Progenitor cell of endocrine pancreas (in vitro differentiated cells): ENCODE data around the gene KAT2A. TPM values are rescaled to one million over a fixed set of nuclear protein-coding genes. Genes with fewer than 3 reads are reported as not detected.

Source experiments
- DNase-seq: peaks from one replicate; pipeline ENCODE4 v3.0.0; 2021; ENCODE audit warnings: low spot score; ENCODE audit not compliant: unreplicated experiment
- H3K27ac Mint-ChIP-seq: 2 replicates; pipeline ENCODE4 v1.8.0; 2021; ENCODE audit warnings: mild to moderate bottlenecking, moderate library complexity, mixed read lengths
- H3K27me3 Mint-ChIP-seq: 2 replicates; pipeline ENCODE4 v1.8.0; 2021; ENCODE audit warnings: mixed read lengths
- H3K36me3 Mint-ChIP-seq: 2 replicates; pipeline ENCODE4 v1.8.0; 2022; ENCODE audit warnings: mixed read lengths; ENCODE audit not compliant: insufficient read depth
- H3K4me1 Mint-ChIP-seq: 2 replicates; pipeline ENCODE4 v1.8.0; 2021; ENCODE audit warnings: low read depth, mixed read lengths
- H3K4me3 Mint-ChIP-seq: 2 replicates; pipeline ENCODE4 v1.8.0; 2021; ENCODE audit warnings: low read depth, mild to moderate bottlenecking, moderate library complexity, mixed read lengths
- H3K9me3 Mint-ChIP-seq: 2 replicates; pipeline ENCODE4 v1.8.0; 2021; ENCODE audit warnings: low read depth, mixed read lengths
- total RNA-seq: library from RNA; stranded (reverse); gene quantifications from 2 replicates; pipeline ENCODE4 v1.2.1, GENCODE V29; 2021
- TF ChIP-seq, protein P1 (sequence below): fragments of 200-600 bp; sonication (generic); IDR thresholded peaks from one replicate; pipeline ENCODE4 v1.5.0; 2021; ENCODE audit warnings: antibody characterized with exemption, mild to moderate bottlenecking; ENCODE audit not compliant: unreplicated experiment

Gene KAT2A
- total RNA-seq, 1 donor from 2014 or later = 40.1 TPM

DNA sequence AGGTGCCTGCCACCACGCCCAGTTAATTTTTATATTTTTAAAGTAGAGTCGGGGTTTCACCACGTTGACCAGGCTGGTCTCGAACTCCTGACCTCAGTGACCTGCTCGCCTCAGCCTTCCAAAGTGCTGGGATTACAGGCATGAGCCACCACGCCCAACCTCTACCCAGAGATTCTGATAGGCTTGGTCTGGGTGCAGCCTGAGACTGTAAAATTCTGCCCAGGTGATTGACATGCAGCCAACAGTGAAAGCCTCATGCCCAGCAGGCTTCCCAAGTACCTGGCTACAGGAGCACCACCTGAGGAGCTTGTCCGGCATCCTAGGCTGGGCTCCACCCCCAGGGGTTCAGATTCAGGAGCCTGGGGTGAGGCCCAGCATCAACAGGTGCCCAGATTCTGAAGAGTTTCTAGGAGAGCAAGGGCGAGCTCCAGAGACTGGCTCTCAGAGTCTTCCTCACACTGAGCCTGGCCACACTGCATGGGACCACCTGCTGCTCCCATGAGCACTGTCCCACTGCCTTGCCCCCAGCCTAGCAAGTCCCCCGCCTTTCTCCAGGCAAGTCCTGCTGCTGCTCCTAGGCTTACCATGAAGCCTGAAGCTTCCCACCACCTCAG, 39.5 kb downstream of the KAT2A start:
- H3K4me1 Mint-ChIP-seq = no peaks in the 10 kb centered on the region
- no peaks in the 10 kb centered on the region for H3K36me3 Mint-ChIP-seq
- H3K4me3 Mint-ChIP-seq = no peak overlapping the region
- no peaks in the 10 kb centered on the region for H3K9me3 Mint-ChIP-seq
- H3K27me3 Mint-ChIP-seq = peaks cover 9% of the 10 kb centered on the region
- H3K27ac Mint-ChIP-seq = no peak overlapping the region
- TF ChIP-seq, protein P1, sequence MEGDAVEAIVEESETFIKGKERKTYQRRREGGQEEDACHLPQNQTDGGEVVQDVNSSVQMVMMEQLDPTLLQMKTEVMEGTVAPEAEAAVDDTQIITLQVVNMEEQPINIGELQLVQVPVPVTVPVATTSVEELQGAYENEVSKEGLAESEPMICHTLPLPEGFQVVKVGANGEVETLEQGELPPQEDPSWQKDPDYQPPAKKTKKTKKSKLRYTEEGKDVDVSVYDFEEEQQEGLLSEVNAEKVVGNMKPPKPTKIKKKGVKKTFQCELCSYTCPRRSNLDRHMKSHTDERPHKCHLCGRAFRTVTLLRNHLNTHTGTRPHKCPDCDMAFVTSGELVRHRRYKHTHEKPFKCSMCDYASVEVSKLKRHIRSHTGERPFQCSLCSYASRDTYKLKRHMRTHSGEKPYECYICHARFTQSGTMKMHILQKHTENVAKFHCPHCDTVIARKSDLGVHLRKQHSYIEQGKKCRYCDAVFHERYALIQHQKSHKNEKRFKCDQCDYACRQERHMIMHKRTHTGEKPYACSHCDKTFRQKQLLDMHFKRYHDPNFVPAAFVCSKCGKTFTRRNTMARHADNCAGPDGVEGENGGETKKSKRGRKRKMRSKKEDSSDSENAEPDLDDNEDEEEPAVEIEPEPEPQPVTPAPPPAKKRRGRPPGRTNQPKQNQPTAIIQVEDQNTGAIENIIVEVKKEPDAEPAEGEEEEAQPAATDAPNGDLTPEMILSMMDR = no peak
- DNase-seq = no peak

DNA sequence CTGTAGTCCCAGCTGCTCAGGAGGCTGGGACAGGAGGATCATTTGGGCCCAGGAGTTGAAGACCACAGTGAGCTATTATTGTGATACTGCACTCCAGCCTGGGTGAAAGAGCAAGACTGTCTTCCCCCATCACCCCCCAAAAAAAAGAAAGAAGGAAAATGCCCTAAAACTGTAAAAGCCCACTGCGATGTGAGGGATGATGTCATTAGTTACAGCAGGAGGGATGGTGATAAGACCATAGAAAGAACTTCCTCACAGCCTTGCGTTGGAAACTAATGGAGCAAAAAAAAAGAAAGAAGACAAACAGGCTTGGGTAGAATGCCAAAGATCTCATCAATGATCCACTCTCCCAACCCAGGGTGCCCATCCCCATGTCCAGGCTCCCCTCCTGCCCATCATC, 41.6 kb downstream of the KAT2A start:
- no peak overlapping the region for H3K27ac Mint-ChIP-seq
- no peaks in the 10 kb centered on the region for H3K36me3 Mint-ChIP-seq
- H3K4me1 Mint-ChIP-seq = no peaks in the 10 kb centered on the region
- no peak overlapping the region for H3K4me3 Mint-ChIP-seq
- H3K9me3 Mint-ChIP-seq = no peaks in the 10 kb centered on the region
- TF ChIP-seq, protein P1 = no peak
- no peak for DNase-seq
- H3K27me3 Mint-ChIP-seq = peaks cover 21% of the 10 kb centered on the region

DNA sequence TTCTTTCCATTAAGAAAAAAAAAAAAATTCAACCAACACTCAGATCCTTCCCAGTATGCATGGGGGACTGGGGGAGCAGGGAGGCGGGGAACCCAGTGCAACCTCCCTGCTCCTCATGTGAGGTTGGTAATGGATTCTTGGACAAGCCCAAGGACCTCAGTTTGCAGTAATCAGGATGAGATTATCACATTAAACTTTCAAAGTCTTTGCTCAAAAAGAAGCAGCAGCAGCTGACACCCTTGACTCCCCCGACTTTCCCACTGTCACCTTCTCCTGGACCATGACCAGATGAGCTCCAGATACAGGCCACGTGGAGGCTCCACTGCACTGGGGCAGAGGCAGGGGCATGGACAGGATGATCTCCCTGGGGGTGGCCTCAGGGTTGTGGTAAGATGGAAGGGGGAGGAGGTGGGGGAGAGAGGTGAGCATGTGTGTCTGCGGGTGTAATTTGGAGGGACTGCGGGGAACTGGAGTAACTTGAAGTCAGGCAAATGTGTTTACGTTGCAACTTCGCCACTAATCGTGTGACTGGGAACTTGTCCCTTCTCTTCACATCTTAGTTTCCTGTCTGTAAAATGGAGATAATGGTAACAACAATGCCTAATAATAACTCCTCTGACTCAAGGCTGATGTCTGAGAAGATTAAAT, 42.6 kb downstream of the KAT2A start:
- H3K27ac Mint-ChIP-seq = no peak overlapping the region
- H3K4me3 Mint-ChIP-seq = no peak overlapping the region
- TF ChIP-seq, protein P1 = no peak
- DNase-seq = no peak
- H3K4me1 Mint-ChIP-seq = no peaks in the 10 kb centered on the region
- no peaks in the 10 kb centered on the region for H3K36me3 Mint-ChIP-seq
- H3K27me3 Mint-ChIP-seq = peaks cover 27% of the 10 kb centered on the region
- H3K9me3 Mint-ChIP-seq = no peaks in the 10 kb centered on the region

DNA sequence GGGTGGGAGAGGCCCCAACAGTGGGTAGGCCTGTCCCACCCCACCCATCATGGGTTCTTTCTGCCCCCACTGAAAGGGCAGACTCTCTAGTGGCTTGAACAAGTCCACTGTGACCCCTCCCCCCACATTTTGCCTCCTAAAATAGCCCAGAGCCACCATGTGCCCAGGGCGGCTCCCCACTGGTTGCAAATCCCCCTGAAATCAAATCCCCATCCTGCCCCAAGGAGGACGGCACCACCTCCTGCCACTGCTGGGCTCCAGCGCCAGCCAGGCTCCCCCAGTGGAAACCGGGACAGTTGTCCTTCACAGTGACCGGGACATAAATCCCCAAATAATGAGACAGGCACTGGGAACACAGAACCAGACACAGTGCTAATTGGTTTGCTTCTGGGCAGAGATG, 43.4 kb downstream of the KAT2A start:
- Mint-ChIP-seq H3K4me3 (no peak overlapping the region), H3K4me1 (peaks cover 1% of the 10 kb centered on the region), H3K36me3 (no peaks in the 10 kb centered on the region), H3K9me3 (no peaks in the 10 kb centered on the region), H3K27me3 (peaks cover 35% of the 10 kb centered on the region), H3K27ac (no peak overlapping the region)
- TF ChIP-seq, protein P1 = no peak
- DNase-seq = no peak

DNA sequence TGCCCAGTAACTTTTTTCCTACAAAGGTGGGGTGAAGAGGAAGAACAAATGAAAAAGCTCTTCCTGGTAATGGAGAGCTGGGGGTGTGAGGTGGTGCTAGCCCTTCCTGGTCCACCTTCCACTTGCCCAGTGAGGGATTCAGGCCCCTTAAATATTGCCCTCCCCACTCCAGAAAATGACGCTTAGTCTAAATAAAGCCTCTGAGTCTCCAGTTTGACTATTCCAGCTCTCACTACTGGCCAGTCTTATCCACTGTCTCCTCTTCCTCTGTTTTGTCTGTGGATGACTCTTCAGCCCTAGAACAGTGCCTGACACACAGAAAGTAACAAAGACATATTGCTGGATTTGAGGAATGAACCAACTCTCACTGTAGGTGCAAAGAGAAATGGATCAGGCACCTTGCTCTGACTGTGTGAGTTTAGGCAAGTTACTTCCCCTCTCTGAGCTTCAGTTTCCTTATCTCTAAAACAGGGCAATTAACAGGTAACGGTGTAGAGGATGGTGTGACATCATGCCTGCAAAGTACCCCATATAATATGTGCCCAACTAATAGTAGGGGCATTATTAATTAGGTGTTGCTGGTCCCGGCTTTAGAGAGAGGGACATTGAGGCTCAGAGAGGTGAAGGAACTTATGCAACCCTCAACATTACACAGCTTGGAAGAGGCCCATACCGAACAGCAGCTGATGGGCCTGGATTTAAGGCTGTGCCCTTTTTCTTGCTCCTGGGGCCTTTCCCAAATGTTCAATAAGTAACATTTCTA, 44.2 kb downstream of the KAT2A start:
- H3K4me3 Mint-ChIP-seq = no peak overlapping the region
- H3K27me3 Mint-ChIP-seq = peaks cover 34% of the 10 kb centered on the region
- H3K4me1 Mint-ChIP-seq = peaks cover 1% of the 10 kb centered on the region
- no peak for DNase-seq
- TF ChIP-seq, protein P1 = no peak
- no peaks in the 10 kb centered on the region for H3K36me3 Mint-ChIP-seq
- no peak overlapping the region for H3K27ac Mint-ChIP-seq
- H3K9me3 Mint-ChIP-seq = no peaks in the 10 kb centered on the region
